ENCODE measurements around the gene ISOC2.

DNA sequence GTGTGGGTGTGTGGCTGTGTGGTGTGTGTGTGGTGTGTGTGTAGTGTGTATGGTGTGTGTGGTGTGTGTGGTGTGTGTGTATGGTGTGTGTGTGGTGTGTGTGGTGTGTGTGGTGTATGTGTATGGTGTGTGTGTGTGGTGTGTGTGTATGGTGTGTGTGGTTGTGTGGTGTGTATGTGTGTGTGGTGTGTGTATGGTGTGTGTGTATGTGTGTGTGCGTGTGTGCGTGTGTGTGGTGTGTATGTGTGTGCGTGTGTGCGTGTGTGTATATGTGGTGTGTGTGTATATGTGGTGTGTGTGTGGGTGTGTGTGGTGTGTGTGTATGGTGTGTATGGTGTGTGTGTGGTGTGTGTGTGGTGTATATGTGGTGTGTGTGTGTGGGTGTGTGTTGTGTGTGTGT, 26.4 kb downstream of the ISOC2 start:
- no peak for TF ChIP-seq SMARCA4 (IDR thresholded peaks at IDR 0.05)
- TF ChIP-seq ZNF23 (CRISPR knock-in tag; IDR thresholded peaks at IDR 0.05): no peak
